Stimulated activated CD4-positive, alpha-beta T cell treated with anti-CD3 and anti-CD28 coated beads, Interleukin-2, amount 100 ng/mL, for 48 hours (primary cell): Measurements from ENCODE around the gene GRP.
"Not testable (repeated sequence)": the region's sequence is repeated elsewhere in the genome, so short reads cannot be mapped to it uniquely, and the experiment has no call there.

ENCODE experiments used
- DNase-seq, 2 donors: peaks; one replicate each; pipeline ENCODE4 v3.0.0-alpha.2; 2020

GRP gene

GRCh38 chr18:59229701-59230443 lies 9.9 kb downstream of the GRP start:
- no peak for DNase-seq

- no peak for DNase-seq
These were observed 11.2 kb downstream of the GRP start for GRCh38 chr18:59231114-59231513.

DNA sequence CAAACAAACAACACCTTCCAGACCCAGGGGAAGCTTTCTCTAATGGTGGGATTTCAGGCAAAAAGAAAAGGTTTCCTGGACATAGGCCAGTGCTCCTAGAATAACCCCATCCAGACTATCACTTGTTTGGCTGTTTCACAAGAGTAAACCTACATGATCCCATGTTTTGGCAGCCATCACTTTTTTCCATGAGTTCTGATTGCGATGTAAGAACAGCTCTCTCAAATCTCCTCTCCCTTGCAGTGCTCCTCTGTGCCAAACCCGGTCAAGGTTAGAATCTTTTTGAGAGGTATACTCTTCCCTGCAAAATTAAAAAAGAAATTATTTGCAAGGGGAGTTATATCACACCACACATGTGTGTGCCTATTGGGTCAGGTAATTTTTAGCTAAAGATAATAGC lies 11.9 kb downstream of the GRP start:
- DNase-seq: no peak

GRCh38 chr18:59232309-59233016 lies 12.5 kb downstream of the GRP start:
- DNase-seq: no peak

DNA sequence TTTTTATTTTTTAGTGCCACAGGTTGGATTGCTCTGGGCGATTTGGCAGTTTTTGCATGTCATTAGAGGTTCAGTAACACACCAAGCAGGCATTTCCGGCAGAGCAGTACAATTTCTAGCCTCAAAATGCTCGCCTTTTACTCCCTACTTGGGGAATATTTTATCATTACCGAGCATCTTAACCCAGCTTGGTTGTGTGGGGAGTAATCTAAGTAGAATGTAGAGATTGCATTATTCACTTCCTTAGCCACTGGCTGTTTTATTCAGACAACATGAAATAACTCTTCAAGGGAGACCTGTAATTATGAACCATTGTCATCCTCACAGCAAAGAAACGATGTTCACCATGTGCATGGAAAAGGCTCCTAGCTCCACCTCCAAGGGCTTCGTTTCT lies 13.1 kb downstream of the GRP start:
- no peak for DNase-seq

- no peak for DNase-seq
These were observed 18.4 kb downstream of the GRP start for GRCh38 chr18:59238385-59238784.

DNA sequence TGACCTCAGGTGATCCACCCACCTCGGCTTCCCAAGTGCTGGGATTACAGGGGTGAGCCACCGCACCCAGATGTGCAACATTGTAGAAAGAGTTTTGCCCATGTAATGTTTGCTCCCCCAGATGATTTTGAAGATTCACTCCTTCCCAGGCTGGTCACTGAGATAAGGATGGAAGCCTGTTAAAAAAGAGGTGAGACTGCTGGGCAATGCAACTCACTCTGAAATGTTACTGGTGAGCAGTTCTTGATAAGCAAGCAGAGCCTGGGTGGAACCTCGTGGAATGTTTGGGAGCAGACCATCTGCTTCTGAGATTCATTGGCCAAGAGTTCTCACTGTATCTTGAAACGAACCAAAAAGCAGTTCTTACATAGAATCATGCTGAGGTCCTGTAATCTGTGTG lies 19.7 kb downstream of the GRP start:
- no peak for DNase-seq

GRCh38 chr18:59242906-59243305 lies 22.9 kb downstream of the GRP start:
- no peak for DNase-seq

- DNase-seq: no peak
These were observed 26.8 kb downstream of the GRP start for GRCh38 chr18:59246796-59247195.

- DNase-seq: no peak
These were observed 29.3 kb downstream of the GRP start for GRCh38 chr18:59249199-59249774.

DNA sequence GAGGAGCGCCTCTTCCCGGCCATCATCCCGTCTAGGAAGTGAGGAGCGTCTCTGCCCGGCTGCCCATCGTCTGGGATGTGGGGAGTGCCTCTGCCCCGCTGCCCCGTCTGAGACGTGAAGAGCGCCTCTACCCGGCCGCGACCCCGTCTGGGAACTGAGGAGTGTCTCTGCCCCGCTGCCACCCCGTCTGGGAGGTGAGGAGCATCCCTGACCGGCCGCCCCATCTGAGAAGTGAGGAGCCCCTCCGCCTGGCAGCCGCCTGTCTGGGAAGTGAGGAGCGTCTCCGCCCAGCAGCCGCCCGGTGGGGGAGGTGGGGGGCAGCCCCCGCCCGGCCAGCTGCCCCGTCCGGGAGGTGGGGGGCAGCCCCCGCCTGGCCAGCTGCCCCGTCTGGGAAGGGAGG lies 35.5 kb downstream of the GRP start:
- not testable (repeated sequence) for DNase-seq

DNA sequence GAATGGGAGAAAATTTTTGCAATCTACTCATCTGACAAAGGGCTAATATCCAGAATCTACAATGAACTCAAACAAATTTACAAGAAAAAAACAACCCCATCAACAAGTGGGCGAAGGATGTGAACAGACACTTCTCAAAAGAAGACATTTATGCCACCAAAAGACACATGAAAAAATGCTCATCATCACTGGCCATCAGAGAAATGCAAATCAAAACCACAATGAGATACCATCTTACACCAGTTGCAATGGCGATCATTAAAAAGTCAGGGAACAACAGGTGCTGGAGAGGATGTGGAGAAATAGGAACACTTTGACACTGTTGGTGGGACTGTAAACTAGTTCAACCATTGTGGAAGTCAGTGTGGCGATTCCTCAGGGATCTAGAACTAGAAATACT lies 41.9 kb downstream of the GRP start:
- DNase-seq: not testable (repeated sequence)

DNA sequence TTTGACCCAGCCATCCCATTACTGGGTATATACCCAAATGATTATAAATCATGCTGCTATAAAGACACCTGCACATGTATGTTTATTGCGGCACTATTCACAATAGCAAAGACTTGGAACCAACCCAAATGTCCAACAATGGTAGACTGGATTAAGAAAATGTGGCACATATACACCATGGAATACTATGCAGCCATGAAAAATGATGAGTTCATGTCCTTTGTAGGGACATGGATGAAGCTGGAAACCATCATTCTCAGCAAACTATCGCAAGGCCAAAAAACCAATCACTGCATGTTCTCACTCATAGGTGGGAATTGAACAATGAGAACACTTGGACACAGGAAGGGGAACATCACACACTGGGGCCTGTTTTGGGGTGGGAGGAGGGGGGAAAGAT lies 42.3 kb downstream of the GRP start:
- DNase-seq: not testable (repeated sequence)

- no peak for DNase-seq
These were observed 43.7 kb downstream of the GRP start for GRCh38 chr18:59263661-59264060.

GRCh38 chr18:59264121-59264571 lies 44.2 kb downstream of the GRP start:
- DNase-seq: no peak

GRCh38 chr18:59264651-59265245 lies 44.8 kb downstream of the GRP start:
- no peak for DNase-seq

DNA sequence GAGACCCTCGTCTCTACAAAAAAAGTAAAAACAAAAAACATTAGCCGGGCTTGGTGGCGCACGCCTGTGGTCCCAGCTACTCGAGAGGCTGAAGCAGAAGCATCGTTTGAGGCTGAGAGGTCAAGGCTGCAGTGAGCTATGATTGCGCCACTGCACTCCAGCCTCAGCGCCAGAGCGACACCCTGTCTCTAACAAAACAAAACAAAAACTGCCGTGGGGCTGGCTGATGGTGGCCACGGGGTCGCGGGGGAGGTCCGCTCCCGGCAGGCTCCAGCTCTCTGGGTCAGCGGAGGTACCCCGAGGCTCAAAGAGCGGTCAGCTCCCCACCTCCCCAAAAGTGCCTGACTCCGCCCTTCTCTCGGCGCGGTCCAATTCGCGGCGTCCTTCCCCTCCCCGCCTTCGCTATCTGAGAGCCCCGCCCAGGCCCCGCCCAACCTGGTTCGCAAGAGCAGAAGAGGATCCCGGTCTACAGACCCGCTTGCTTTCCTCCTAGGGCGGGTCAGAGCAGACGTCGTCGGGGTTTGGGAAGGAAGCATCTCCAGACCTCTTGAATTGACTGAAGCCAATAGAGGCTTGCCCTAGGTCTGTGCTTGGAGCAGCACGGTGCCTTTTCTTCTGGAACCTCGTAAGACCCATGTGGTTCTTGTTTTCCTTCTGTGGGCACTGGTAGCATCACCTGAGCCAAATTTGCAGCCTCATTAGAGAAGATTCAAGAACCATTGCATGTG lies 45.5 kb downstream of the GRP start:
- DNase-seq: peak in 1 of 2 donors; percentile 40

- no peak for DNase-seq
These were observed 46.0 kb downstream of the GRP start for GRCh38 chr18:59265974-59266369.

- DNase-seq: no peak
These were observed 46.5 kb downstream of the GRP start for GRCh38 chr18:59266459-59266858.

- no peak for DNase-seq
These were observed 47.0 kb downstream of the GRP start for GRCh38 chr18:59266886-59267502.

GRCh38 chr18:59267503-59268126 lies 47.7 kb downstream of the GRP start:
- DNase-seq: no peak

- no peak for DNase-seq
These were observed 48.3 kb downstream of the GRP start for GRCh38 chr18:59268127-59268720.
